GM12801 (cell line): Measurements from ENCODE around the gene IQGAP2.

Experiments used
- CTCF ChIP-seq: IDR thresholded peaks from one replicate; pipeline ENCODE4 v1.5.1; 2011; ENCODE audit warnings: control low read depth; ENCODE audit not compliant: insufficient read length; ENCODE audit errors: extremely low read depth

Gene IQGAP2

DNA sequence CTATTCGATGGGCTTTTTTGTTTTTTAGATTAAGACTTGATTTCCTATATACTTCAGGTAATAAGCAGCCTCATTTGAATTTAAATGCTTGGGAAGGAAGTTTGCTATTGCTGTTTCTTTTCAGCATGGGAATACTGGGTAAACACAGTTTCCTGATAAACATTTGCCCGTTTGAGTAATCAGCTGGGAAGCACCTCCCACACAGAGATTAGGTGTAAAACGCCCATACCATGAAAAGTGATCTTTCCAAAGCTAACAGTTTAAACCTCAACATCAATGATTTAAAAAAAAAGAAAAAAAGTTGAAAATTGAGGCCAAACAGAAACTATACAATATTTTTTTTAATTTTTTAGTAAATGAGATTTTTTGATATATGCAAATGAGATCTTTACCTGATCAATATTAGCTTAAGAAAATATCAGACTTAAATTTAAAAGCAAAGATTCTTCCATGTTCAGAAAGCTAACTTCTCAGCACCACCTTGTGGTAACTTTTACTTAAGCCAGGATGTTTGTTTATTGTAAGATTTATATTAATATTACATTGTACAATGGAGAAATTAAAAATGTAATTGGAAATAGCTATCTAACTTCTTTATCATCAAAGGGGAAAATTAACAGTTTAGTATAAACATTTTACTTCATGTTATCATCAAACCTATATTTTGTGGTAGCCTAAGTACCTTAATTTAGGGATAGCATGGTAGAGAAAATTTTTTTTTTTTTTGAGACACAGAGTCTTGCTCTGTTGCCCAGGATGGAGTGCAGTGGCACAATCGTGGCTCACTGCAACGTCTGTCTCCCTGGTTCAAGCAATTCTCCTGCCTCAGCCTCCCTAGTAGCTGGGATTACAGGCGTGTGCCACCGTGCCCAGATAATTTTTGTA is 180.3 kb downstream of the IQGAP2 start:
- TF ChIP-seq CTCF: no peak

DNA sequence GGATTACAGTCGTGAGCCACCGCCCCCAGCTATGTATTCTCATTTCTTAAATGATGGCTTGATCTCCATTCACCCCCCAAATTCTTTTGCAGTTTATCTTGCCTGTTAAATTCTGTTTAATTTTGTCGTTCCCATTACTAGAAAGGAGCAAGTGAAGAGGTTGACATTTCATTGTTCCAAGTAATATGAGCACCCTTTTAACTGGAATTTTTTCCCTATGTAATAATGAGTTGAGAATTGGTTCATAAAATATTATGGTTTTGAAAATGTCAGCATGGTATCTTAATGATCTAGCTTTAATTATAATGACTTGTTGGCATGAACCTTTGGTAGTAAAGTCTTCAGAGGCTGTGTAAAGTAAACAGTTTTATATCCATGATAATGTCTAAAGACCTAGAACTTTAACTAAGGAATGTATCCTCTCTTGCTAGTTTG is 182.7 kb downstream of the IQGAP2 start:
- TF ChIP-seq CTCF: no peak

- no peak for TF ChIP-seq CTCF
Observed at GRCh38 chr5:76586531-76586930, 183.4 kb downstream of the IQGAP2 start.

GRCh38 chr5:76590027-76590426 is 186.9 kb downstream of the IQGAP2 start:
- TF ChIP-seq CTCF: no peak

- no peak for TF ChIP-seq CTCF
Observed at GRCh38 chr5:76591366-76591765, 188.3 kb downstream of the IQGAP2 start.

GRCh38 chr5:76592692-76593091 is 189.6 kb downstream of the IQGAP2 start:
- TF ChIP-seq CTCF: no peak

DNA sequence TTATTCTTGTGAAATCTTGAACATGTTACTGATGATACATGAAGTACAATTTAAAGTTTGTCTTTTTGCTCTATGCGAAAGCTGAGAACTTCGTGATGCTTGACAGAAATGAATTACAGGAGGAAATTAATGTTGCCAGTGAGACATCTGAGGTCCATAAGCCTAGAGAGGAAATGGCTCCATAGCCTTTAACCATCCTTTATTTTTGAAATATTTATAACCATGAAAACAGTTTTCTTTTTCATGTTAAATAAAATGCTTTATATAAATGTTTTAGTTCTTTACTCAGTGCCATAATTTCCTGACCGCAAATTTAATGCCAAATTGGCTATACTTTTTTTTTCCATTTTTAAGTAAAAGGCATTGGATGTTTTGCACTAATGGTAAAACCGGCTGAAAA is 191.0 kb downstream of the IQGAP2 start:
- no peak for TF ChIP-seq CTCF
